GM18868 (cell line): ENCODE data around the gene CSF1.
"Not testable (repeated sequence)": the region's sequence is repeated elsewhere in the genome, so short reads cannot be mapped to it uniquely, and the experiment has no call there.

Experiments used
- ATAC-seq: cut with Tn5 transposase; IDR thresholded peaks from one replicate; pipeline ENCODE4 v1.9.1; 2021; ENCODE audit warnings: mild to moderate bottlenecking, moderate library complexity; ENCODE audit not compliant: unreplicated experiment

CSF1 gene

DNA sequence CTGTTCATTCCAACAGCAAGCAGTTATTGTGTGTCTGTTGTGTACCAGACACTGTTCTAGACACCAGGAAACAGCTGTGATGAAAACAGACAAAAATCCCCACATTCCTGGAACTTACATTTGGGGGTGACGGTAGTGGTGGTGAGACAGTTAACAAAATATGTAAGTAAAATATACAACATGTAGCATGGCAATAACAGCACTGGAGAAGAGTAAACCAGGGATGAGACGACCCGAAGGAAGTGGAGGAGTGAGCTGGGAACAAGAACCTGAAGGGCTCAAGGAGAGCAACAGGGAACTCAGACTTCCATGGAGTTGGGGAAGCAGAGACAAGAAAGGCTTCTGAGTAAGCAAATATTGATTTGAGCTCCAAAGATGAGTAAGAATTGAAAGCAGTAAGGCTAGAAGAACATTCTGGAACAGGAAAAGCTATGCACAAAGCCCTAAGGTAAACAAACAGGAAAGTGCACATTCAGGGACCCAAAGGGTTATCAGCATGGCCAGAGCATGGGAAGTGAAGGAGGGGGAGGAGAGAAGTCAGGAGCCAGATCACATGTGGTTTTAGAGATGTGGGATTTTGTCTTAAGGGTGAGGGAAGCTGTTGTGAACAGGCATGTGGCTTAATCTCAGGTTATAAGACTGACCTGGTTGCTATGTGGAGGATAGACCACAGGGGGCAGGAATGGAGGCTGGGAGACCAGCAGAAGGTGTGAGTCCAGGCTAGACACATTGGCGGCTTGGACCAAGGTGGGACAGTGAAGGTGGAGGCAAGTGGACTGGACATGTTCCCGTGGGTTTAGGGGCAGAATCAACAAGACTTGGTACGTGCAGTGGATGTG lies 7.3 kb downstream of the CSF1 start:
- no peak for ATAC-seq

DNA sequence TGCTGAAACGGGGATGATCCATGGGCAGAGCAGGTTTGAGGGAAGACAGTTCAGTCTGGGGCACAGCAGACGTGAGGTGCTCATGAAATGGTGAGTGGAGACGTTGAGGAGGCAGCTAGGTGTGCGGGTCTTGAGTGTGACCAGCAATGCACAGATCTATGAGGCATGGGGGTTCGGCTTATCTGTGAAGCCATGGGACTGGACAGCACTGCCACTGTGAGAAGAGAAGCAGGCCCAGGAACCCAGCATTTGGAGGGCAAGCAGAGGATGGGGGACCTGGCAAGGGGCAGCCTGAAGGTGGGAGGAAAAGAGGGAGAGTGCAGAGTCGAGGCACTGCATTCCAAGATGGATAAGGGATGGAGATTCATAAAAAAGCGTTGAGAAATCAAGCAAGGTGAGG lies 8.0 kb downstream of the CSF1 start:
- no peak for ATAC-seq

DNA sequence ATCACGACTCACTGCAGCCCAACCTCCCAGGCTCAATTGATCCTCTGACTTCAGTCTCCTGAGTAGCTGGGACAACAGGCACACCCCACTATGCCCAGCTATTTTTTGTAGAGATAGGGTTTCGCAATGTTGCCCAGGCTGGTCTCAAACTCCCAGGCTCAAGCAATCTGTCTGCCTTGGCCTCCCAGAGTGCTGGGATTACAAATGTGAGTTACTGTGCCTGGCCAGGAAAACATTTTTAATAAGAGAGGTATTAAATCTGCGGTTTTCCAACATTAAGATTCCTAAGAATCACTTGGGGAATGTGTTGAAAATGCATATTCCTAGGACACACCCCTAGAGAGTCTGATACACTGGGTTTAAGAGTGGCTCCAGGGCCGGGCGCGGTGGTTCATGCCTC lies 8.7 kb downstream of the CSF1 start:
- ATAC-seq: no peak

DNA sequence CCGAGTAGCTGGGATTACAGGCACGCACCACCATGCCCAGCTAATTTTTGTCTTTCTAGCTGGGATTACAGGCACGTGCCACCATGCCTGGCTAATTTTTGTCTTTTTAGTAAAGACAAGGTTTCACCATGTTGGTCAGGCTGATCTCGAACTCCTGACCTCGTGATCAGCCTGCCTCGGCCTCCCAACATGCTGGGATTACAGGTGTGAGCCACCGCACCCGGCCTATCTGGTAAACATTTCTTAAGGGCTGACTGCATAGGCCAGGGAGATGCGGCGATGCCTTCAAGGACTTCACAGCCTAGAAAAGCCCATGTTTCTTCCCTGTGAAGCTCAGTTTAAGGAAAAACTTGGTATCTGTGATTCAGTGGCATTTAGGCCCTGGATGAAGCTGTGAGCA lies 9.7 kb downstream of the CSF1 start:
- not testable (repeated sequence) for ATAC-seq

DNA sequence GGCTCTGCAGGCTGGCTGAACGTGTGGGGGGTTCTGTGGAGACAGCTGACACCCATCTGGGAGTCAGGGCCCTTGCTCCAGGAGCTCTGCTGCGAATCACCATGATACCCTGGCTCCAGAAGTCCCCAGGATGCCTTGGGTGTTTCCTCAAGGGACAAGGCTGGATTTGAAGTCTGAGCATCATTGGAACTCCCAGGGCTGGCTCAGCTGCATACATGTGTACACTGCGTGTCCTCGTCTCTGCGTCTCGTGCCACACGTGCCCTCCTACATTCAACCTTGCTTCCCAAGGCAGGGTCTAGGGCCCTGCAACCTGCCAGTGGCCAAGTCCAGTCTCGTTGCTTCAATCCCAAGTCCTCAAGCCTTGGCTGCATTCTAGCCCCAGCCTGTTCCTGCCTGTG lies 11.7 kb downstream of the CSF1 start:
- ATAC-seq: no peak

DNA sequence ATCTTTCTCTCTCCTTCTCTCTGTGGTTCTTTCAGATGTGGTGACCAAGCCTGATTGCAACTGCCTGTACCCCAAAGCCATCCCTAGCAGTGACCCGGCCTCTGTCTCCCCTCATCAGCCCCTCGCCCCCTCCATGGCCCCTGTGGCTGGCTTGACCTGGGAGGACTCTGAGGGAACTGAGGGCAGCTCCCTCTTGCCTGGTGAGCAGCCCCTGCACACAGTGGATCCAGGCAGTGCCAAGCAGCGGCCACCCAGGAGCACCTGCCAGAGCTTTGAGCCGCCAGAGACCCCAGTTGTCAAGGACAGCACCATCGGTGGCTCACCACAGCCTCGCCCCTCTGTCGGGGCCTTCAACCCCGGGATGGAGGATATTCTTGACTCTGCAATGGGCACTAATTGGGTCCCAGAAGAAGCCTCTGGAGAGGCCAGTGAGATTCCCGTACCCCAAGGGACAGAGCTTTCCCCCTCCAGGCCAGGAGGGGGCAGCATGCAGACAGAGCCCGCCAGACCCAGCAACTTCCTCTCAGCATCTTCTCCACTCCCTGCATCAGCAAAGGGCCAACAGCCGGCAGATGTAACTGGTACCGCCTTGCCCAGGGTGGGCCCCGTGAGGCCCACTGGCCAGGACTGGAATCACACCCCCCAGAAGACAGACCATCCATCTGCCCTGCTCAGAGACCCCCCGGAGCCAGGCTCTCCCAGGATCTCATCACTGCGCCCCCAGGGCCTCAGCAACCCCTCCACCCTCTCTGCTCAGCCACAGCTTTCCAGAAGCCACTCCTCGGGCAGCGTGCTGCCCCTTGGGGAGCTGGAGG lies 12.7 kb downstream of the CSF1 start:
- no peak for ATAC-seq

DNA sequence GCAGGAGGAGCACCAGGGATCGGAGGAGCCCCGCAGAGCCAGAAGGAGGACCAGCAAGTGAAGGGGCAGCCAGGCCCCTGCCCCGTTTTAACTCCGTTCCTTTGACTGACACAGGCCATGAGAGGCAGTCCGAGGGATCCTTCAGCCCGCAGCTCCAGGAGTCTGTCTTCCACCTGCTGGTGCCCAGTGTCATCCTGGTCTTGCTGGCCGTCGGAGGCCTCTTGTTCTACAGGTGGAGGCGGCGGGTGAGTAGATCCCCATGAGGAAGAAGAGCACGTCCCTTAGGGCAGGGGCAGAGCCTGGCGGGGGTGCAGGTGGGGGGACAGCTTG lies 13.3 kb downstream of the CSF1 start:
- ATAC-seq: no peak

DNA sequence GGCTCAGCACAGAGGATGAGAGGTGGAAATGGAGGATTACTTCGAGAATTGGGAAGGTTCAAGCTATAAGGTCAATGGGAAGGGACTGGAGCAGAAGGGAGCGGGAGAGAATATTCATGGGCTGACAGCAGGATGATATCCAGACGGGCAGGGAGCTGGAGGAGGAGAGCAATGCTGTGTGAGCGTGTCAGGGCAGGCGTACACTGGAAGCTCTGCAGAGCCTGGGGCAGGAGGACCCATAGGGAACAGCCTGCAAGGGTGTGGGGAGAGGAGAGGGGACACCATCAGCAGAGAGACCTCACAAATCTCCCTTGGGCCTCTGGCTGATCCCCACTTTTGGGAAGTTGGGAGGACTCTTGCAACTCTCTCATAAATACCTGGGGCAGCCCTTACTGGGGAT lies 13.7 kb downstream of the CSF1 start:
- no peak for ATAC-seq

DNA sequence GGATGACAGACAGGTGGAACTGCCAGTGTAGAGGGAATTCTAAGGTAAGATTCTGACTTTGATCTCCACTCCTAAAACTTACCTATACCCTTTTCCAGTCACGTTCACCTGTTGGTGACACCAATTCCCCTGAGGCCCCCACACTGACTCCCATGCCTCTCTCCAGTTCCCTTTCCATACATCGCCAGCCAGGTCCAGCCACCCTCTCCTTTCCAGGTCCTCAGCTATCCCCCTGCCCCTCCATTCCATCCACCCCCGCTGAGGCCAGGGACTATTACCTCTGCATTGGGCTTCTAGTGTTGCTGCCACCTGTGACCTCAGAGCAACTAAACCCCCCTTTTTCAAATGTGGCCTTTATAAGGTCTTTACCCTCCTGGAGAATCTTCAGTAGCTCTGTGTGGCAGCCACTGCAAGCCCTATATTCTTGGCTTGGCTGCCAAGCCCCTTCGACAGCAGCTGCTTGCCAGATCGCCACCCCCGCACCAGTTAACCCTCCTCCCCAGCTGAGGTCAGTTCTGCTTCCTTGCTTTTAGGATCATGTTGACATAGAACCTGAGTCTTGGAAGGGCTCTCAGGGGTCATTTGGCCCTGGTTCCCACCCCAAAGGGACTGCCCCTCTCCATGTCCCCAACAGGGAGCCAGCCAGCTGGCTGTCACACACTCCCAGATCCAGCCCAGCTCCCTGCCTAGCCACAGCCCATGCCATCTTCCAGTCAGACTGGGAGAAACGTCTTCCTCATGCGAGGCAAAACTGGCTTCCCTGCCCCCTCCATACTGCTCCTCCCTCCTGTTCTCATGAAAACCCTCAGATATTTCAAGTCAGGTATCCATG lies 14.7 kb downstream of the CSF1 start:
- no peak for ATAC-seq

DNA sequence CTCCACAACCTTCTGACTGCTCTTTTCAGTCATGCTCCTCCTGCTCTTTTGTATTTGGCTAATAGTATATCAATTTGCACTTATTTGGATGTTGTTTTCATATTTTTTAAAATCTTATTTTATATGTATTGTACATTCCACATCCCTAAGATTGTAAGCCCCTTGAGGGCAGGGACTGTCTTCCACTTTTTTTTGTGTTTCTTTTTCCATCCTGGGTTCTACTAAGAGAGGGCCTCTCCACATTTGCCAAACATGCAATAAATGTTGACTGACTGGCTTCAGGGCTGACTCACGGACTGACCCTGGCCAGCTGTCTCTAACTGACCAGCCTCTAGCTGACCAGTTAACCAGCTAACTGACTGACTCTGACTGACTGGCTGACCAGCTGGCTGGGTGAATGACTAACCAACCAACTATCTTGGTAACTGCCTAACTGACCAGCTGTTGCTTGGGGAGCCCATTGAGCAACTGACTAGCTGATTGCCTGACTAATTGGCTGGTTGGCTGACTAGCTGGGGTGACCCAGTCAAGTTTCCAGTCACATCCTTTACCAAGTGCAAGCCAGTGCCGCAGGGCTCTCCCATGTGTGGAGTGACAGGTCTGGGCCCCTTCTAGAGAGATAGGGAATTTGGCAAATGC lies 16.1 kb downstream of the CSF1 start:
- ATAC-seq: no peak

DNA sequence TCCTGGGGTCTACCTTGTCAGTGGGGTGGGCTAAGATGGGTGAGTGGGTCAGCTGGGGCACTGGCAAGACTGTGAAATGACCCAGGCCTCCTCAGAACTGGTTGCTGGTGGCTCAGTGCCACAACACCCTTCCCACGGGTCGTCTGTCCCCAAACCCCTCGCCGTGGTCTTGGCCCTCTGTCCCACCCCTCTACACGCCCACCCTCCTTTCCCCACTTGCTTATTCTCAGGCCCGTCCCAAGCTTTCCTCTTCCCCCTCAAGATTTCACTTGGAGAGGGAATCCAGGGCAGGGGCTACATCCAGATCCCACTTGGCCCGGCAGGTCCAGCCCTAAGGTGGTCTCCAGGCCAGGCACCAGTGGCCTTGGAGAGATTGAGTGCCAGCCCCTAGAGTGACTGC lies 16.7 kb downstream of the CSF1 start:
- ATAC-seq: no peak

DNA sequence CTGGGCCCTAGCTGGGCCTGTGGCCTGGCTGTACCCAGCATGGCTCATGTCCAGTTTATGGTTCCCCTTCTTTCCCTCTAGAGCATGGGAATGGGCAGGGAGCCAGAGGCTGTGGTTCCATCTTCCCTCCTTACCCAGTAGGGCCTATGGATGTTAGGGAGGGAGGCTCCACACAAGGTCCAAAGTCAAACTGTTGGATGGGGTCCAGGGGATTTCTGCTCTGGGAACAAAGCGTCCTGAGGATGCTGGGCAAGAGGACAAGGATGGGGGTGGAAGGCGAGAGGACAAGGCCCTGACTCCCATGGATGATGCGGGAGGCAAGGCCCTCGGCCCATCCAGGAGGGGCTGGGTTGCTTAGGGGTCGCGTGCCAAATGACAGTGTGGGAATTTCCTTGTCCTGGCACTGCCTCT lies 17.3 kb downstream of the CSF1 start:
- ATAC-seq: no peak

DNA sequence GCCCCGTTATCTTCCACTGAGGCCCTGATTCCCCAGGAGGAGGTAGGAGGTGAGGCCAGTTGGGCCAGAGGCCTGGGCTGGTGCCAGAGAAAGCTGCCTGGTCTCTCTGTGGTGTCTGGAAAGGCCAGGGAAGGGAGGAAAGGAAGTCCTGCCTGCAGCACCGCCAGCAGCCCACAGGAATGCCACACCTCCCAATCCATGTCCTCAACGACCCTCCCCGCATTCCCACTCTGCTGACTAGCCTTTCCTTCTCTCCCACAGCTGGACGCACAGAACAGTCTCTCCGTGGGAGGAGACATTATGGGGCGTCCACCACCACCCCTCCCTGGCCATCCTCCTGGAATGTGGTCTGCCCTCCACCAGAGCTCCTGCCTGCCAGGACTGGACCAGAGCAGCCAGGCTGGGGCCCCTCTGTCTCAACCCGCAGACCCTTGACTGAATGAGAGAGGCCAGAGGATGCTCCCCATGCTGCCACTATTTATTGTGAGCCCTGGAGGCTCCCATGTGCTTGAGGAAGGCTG lies 18.0 kb downstream of the CSF1 start:
- no peak for ATAC-seq

DNA sequence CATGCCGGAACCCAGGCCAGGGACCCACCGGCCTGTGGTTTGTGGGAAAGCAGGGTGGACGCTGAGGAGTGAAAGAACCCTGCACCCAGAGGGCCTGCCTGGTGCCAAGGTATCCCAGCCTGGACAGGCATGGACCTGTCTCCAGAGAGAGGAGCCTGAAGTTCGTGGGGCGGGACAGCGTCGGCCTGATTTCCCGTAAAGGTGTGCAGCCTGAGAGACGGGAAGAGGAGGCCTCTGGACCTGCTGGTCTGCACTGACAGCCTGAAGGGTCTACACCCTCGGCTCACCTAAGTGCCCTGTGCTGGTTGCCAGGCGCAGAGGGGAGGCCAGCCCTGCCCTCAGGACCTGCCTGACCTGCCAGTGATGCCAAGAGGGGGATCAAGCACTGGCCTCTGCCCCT lies 18.5 kb downstream of the CSF1 start:
- no peak for ATAC-seq

DNA sequence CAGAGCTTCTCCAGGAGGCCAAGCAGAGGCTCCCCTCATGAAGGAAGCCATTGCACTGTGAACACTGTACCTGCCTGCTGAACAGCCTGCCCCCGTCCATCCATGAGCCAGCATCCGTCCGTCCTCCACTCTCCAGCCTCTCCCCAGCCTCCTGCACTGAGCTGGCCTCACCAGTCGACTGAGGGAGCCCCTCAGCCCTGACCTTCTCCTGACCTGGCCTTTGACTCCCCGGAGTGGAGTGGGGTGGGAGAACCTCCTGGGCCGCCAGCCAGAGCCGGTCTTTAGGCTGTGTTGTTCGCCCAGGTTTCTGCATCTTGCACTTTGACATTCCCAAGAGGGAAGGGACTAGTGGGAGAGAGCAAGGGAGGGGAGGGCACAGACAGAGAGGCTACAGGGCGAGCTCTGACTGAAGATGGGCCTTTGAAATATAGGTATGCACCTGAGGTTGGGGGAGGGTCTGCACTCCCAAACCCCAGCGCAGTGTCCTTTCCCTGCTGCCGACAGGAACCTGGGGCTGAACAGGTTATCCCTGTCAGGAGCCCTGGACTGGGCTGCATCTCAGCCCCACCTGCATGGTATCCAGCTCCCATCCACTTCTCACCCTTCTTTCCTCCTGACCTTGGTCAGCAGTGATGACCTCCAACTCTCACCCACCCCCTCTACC lies 19.1 kb downstream of the CSF1 start:
- ATAC-seq: no peak

DNA sequence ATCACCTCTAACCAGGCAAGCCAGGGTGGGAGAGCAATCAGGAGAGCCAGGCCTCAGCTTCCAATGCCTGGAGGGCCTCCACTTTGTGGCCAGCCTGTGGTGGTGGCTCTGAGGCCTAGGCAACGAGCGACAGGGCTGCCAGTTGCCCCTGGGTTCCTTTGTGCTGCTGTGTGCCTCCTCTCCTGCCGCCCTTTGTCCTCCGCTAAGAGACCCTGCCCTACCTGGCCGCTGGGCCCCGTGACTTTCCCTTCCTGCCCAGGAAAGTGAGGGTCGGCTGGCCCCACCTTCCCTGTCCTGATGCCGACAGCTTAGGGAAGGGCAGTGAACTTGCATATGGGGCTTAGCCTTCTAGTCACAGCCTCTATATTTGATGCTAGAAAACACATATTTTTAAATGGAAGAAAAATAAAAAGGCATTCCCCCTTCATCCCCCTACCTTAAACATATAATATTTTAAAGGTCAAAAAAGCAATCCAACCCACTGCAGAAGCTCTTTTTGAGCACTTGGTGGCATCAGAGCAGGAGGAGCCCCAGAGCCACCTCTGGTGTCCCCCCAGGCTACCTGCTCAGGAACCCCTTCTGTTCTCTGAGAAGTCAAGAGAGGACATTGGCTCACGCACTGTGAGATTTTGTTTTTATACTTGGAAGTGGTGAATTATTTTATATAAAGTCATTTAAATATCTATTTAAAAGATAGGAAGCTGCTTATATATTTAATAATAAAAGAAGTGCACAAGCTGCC lies 19.8 kb downstream of the CSF1 start:
- no peak for ATAC-seq

DNA sequence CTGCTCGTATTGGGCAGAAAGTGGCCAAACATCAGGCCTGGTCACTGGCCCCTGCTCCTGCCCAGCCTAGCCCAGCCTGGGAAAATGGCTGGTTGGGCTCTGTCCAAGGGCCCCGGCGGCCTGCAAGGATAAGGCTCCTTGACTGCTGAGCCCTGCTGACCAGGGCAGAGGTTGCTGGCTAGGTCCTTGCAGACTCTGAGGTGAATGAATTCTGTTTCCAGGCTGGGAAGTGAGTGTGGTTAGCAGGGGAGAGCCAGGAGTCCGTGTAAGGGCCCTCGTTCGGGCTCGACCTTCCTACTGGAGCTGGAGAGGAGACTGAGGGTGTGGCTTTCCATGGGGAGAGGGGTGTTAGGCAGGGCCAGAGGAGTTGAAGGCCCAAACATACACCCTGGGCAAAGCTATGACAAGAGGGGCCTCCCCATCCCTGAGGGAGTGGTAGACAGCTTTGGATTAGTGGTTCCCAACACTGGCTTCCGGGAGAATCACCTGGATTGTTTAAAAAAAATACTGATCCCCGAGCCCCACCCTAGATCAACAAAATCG lies 20.6 kb downstream of the CSF1 start:
- no peak for ATAC-seq

DNA sequence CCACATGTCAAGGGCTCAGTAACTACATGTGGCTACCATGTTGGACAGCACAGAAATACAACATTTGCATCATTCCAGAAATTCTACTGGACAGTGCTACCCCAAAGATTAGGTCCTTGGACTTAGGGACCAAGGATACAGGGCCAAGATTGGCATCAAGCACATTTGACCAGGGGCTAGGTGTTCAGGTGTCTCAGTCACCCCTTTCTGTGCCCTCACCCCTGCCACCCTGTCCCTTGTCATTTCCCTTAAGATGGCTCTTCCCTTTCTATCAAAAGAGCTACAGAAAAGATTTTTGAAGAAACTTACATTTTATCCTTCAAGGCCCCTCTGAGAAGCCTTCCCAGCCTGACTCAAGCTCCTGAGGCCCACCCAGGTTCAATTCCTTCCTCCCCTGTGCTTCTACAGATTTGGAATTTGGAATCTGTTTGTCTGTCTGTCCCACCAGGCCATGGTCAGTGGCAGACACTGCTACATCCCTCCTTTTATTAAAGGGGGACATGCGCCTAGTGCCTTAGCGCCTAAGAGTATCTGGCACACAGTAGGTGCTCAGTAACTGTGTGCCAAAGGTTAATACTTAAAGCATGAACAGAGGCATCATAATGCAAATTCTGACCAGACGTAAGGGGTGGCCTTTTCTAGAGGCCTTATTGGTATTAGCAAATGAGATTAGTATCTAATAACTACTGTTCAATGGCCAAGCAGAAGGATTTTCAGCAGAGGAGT lies 21.4 kb downstream of the CSF1 start:
- no peak for ATAC-seq

DNA sequence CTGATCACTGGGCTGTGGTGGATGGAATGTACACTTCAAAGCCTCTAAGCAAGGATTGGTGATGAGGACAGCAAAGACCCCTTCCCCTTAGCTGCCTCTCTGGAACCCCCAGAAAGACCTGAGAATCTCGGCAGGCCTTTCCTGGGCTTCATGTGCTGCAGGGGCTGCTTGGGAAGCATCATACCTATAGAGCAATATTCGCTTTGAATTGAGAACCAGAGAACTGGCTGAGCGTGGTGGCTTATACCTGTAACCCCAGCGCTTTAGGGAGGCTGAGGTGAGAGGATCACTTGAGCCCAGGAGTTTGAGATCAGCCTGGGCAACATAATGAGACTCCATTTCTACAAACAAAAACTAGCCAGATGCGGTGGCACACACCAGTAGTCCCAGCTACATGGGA lies 22.0 kb downstream of the CSF1 start:
- no peak for ATAC-seq
